KBM-7 (cell line): ENCODE measurements around the gene CSNK2A1.
"Not testable (repeated sequence)": the region's sequence is repeated elsewhere in the genome, so short reads cannot be mapped to it uniquely, and the experiment has no call there.

ENCODE experiments used
- DNase-seq: peaks from one replicate; pipeline ENCODE4 v3.0.0-alpha.2; 2015
- in situ Hi-C: fragments of 300-500 bp; cut with MboI; formaldehyde crosslinking; loops from 2 replicates; pipeline ENCODE4 v1.14.3; 2020; ENCODE audit warnings: low sequenced_read_pairs, low pct_unique_long_range_greater_than_20kb, mixed read lengths

The CSNK2A1 gene

GRCh38 chr20:543369-544152 lies at the start of gene CSNK2A1:
Gene CSNK2A1 (minus strand): TSS chr20:543790. CDS start chr20:508551, 35,239 bp downstream.
- peak; percentile 98 for DNase-seq
- in situ Hi-C loops = no loop called here

- in situ Hi-C loops = no loop called here
- no peak for DNase-seq
These were observed 48.9 kb upstream of the CSNK2A1 start for GRCh38 chr20:592506-592905.

- no peak for DNase-seq
- in situ Hi-C loops = no loop called here
These were observed 48.4 kb upstream of the CSNK2A1 start for GRCh38 chr20:591941-592340.

GRCh38 chr20:588932-589672 lies 45.5 kb upstream of the CSNK2A1 start:
- in situ Hi-C loops = no loop called here
- DNase-seq = no peak

- DNase-seq = peak; percentile 63
- in situ Hi-C loops = no loop called here
These were observed 44.9 kb upstream of the CSNK2A1 start for GRCh38 chr20:588476-588875.

- DNase-seq = no peak
- in situ Hi-C loops = no loop called here
These were observed 41.3 kb upstream of the CSNK2A1 start for GRCh38 chr20:584971-585301.

DNA sequence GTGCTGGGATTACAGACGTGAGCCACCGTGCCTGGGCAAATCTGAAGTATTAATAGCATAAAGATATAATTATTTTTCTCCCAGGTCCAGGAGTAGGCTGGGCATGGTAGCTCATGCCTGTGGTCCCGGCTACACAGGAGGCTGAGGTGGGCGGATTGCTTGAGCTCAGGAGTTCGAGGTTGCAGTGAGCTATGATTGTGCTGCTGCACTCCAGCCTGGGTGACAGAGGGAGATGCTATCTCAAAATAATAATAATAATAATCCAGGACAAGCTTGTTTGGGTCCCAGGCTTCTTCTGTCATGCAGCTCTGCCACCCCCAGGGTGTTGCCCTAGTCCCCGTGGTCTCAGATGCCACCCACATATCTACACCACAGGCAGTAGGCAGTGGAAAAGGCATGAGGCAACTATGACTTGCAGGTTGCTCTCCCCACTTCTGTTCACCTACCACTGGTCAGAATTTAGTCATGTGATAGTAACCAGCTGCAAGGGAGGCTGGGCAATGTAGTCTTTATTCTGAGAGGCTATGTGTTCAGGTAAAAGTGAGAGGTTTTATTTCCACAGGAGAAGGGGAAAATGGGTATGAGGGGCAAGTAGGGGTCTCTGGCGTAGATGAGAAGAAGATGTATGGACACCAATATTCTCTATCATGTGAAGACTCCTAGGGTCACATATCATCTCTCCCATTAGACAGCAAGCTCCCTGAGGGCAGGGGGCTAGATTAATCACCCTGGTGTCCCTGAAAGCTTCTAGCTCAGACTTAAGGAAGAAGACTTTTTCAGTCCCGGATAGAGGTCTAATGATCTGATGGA lies 40.8 kb upstream of the CSNK2A1 start:
- peak; percentile 35 for DNase-seq
- in situ Hi-C loops = no loop called here

DNA sequence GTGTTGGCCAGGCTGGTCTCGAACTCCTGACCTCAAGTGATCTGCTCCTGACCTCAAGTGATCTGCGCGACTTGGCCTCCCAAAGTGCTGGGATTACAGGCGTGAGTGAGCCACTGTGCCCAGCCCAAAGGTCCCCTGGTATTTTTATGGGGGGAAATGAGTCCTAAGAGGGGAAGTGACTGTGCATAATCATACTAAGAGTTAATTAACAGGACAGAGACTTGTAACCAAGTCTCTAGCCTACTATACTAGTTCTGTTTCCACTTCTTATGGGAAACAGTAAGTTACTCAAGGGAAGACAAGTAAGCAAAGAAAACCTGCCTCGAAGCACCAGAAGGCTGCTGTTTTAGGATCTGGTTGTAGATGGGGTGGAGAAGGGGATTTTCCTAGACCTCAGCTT lies 38.6 kb upstream of the CSNK2A1 start:
- peak; percentile 46 for DNase-seq
- in situ Hi-C loops = no loop called here

DNA sequence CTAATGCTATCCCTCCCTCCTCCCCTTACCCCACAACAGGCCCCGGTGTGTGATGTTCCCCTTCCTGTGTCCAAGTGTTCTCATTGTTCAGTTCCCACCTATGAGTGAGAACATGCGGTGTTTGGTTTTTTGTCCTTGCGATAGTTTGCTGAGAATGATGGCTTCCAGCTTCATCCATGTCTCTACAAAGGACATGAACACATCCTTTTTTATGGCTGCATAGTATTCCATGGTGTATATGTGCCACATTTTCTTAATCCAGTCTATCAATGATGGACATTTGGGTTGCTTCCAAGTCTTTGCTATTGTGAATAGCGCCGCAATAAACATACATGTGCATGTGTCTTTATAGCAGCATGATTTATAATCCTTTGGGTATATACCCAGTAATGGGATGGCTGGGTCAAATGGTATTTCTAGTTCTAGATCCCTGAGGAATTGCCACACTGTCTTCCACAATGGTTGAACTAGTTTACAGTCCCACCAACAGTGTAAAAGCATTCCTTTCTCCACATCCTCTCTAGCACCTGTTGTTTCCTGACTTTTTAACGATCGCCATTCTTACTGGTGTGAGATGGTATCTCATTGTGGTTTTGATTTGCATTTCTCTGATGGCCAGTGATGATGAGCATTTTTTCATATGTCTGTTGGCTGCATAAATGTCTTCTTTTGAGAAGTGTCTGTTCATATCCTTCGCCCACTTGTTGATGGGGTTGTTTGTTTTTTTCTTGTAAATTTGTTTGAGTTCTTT lies 35.5 kb upstream of the CSNK2A1 start:
- in situ Hi-C loops, DNase-seq: not testable (repeated sequence)

- DNase-seq = peak; percentile 89
These were observed 33.7 kb upstream of the CSNK2A1 start for GRCh38 chr20:577167-577791.

DNA sequence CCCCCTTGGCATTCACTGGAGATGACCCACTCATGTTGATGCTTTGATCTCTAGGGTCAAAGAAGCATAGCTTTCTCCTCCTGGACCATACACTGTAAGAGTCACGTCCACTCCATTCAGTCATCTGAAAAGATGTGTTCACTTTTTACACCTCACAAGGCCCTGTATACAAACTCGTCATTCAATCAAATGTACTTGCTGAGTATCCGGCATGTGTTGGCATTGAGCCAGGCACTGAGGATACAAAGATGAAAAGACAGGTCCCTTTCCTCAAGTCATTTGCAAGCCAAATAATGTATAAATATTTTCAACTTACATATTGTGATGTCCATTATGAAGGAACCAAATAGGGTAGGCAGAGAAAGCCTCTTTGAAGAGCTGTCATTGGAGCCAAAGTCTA lies 32.6 kb upstream of the CSNK2A1 start:
- no peak for DNase-seq
- in situ Hi-C loops = no loop called here

More at GRCh38 chr20:577167-577791, 33.7 kb upstream of the CSNK2A1 start:
- in situ Hi-C loops = no loop called here

DNA sequence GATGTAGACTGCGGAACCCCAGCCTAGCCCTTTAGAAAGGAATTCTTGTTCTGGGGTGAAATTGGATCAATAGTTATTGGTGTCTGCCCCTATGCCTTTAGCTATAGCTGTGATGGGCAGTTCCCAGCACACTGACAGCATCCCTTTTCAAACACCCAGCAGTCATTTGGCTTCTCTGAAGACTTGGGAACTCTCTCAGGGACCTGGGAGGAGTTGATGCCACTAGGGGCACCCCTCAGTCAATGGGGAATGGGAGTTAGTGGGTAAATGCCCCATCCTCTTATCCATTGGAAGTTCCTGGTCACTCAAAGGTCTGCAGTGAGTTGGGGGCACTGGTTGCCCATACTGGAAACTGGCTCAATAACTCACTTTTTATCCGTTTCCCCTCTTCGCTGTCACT lies 31.6 kb upstream of the CSNK2A1 start:
- in situ Hi-C loops = no loop called here

DNA sequence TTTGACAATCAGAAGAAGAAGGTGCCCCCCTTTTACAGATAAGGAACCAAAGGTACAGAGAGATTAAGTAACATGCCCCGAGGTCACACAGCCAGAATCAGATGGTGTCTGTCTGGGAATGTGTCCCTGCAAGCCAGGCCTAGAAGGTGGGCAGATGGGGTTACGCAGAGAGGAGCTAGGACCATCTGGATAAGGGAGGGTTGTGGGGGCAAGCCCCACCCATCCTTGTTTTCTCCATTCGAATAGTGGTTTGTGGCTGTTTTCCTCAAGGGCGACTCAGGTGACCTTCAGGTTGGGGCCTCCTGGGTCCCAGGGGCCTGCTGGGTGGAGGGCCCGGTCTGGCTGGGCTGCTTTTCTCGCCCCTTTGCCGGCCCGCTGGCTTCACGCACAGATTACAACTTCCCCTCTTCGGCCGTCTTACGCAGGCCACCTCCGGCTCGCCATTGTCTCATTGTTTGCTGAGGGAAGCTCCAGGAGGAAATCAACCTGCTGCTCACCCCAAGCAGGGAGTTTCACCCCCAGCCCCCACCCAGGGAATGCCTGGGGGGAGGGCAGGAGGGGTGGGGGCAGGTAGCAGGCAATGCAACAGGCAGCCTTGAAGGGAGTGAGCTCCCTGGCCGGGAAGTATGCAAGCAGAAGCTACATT lies 30.8 kb upstream of the CSNK2A1 start:
- in situ Hi-C loops = no loop called here
- no peak for DNase-seq

More for the DNA sequence above, 31.6 kb upstream of the CSNK2A1 start:
- DNase-seq = no peak

GRCh38 chr20:573414-574296 lies 30.1 kb upstream of the CSNK2A1 start:
- in situ Hi-C loops = no loop called here
- DNase-seq = no peak

- DNase-seq = no peak
- in situ Hi-C loops = no loop called here
These were observed 29.1 kb upstream of the CSNK2A1 start for GRCh38 chr20:572727-573126.

- DNase-seq = no peak
- in situ Hi-C loops = no loop called here
These were observed 28.3 kb upstream of the CSNK2A1 start for GRCh38 chr20:571754-572441.
